GM12878 (cell line): ENCODE data around the gene AFF1.

Experiments
- GABPA ChIP-seq: IDR thresholded peaks from 2 replicates; pipeline ENCODE4 v1.6.1; 2014; ENCODE audit warnings: antibody characterized with exemption, low read depth, mild to moderate bottlenecking, inconsistent platforms
- MEF2A ChIP-seq: IDR thresholded peaks from 2 replicates; pipeline ENCODE4 v1.6.1; 2011; ENCODE audit warnings: low read depth, mild to moderate bottlenecking, low read length, moderate library complexity; ENCODE audit not compliant: insufficient read depth
- POLR2AphosphoS5 ChIP-seq: IDR thresholded peaks from 2 replicates; pipeline ENCODE4 v1.6.1; 2011; ENCODE audit warnings: mild to moderate bottlenecking, low read length, inconsistent platforms
- RFX5 ChIP-seq: IDR thresholded peaks from 2 replicates; pipeline ENCODE4 v1.6.1; 2011; ENCODE audit warnings: low read depth, low read length, improper control_type of control experiment
- SIX5 ChIP-seq: IDR thresholded peaks from 2 replicates; pipeline ENCODE4 v1.6.1; 2011; ENCODE audit warnings: mild to moderate bottlenecking, low read depth, low read length, moderate library complexity; ENCODE audit not compliant: severe bottlenecking
- SREBF1 ChIP-seq: IDR thresholded peaks from 2 replicates; pipeline ENCODE4 v1.6.1; 2012; ENCODE audit warnings: mild to moderate bottlenecking, low read length
- ZNF384 ChIP-seq: IDR thresholded peaks from 2 replicates; pipeline ENCODE4 v1.6.1; 2012; ENCODE audit warnings: low read depth, mild to moderate bottlenecking, low read length, improper control_type of control experiment, borderline replicate concordance
- TF ChIP-seq, protein P1 (sequence below), 3 experiments: IDR thresholded peaks in 2 of 3; conservative IDR thresholded peaks in 1 of 3; 2 replicates each; pipeline ENCODE4 v1.5.1; 2011; ENCODE audit warnings: low read depth in 3 of 3, low read length in 3 of 3, mild to moderate bottlenecking in 3 of 3, control low read depth in 2 of 3, moderate library complexity in 2 of 3, inconsistent platforms in 1 of 3, mixed read lengths in 1 of 3; ENCODE audit not compliant: control insufficient read depth in 2 of 3, insufficient read depth in 1 of 3; ENCODE audit errors: extremely low read depth in 1 of 3
- TF ChIP-seq, protein P2 (sequence below): IDR thresholded peaks from 2 replicates; pipeline ENCODE4 v1.6.1; 2012; ENCODE audit warnings: low read length, inconsistent platforms
- TF ChIP-seq, protein P3 (sequence below): IDR thresholded peaks from 2 replicates; pipeline ENCODE4 v1.6.1; 2011; ENCODE audit warnings: low read depth, mild to moderate bottlenecking, low read length, moderate library complexity, borderline replicate concordance; ENCODE audit errors: extremely low read depth
- TF ChIP-seq, protein P4 (sequence below): IDR thresholded peaks from 2 replicates; pipeline ENCODE4 v1.6.1; 2012; ENCODE audit warnings: mild to moderate bottlenecking, low read depth, low read length

DNA sequence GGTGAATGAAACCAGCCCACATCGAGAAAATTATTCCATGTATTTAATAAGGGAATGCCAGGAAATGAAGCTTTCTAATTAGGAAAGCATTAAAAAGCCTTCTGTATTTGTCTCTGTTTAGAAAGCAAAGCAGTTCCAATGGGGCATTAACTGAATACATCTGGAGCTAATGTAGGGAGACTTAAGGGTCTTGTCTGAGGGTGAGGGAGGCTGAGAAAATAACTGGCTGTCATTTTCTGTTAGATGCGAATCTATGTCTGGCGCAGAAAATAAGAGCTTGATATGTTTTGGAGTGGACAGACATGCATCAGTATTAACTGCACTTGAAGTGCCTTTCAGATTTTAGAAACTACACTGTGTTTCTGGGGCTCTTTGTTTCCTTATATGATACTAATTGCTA, 174.3 kb downstream of the AFF1 start:
- no peak for TF ChIP-seq GABPA
- no peak for TF ChIP-seq MEF2A
- no peak for TF ChIP-seq SREBF1
- TF ChIP-seq POLR2AphosphoS5, result no peak
- TF ChIP-seq, protein P1, sequence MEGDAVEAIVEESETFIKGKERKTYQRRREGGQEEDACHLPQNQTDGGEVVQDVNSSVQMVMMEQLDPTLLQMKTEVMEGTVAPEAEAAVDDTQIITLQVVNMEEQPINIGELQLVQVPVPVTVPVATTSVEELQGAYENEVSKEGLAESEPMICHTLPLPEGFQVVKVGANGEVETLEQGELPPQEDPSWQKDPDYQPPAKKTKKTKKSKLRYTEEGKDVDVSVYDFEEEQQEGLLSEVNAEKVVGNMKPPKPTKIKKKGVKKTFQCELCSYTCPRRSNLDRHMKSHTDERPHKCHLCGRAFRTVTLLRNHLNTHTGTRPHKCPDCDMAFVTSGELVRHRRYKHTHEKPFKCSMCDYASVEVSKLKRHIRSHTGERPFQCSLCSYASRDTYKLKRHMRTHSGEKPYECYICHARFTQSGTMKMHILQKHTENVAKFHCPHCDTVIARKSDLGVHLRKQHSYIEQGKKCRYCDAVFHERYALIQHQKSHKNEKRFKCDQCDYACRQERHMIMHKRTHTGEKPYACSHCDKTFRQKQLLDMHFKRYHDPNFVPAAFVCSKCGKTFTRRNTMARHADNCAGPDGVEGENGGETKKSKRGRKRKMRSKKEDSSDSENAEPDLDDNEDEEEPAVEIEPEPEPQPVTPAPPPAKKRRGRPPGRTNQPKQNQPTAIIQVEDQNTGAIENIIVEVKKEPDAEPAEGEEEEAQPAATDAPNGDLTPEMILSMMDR (IDR thresholded peaks at IDR 0.05 in 2 of 3, conservative IDR thresholded peaks at IDR 0.05 in 1 of 3; ENCODE audit: control insufficient read depth in 2 of 3, extremely low read depth in 1 of 3, insufficient read depth in 1 of 3, low read depth in 3 of 3, low read length in 3 of 3), result no peak
- TF ChIP-seq ZNF384, result no peak
- no peak for TF ChIP-seq RFX5
- TF ChIP-seq, protein P2, sequence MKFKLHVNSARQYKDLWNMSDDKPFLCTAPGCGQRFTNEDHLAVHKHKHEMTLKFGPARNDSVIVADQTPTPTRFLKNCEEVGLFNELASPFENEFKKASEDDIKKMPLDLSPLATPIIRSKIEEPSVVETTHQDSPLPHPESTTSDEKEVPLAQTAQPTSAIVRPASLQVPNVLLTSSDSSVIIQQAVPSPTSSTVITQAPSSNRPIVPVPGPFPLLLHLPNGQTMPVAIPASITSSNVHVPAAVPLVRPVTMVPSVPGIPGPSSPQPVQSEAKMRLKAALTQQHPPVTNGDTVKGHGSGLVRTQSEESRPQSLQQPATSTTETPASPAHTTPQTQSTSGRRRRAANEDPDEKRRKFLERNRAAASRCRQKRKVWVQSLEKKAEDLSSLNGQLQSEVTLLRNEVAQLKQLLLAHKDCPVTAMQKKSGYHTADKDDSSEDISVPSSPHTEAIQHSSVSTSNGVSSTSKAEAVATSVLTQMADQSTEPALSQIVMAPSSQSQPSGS, result no peak
- TF ChIP-seq SIX5, result no peak
- TF ChIP-seq, protein P3, sequence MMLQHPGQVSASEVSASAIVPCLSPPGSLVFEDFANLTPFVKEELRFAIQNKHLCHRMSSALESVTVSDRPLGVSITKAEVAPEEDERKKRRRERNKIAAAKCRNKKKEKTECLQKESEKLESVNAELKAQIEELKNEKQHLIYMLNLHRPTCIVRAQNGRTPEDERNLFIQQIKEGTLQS, result no peak
- TF ChIP-seq, protein P4, sequence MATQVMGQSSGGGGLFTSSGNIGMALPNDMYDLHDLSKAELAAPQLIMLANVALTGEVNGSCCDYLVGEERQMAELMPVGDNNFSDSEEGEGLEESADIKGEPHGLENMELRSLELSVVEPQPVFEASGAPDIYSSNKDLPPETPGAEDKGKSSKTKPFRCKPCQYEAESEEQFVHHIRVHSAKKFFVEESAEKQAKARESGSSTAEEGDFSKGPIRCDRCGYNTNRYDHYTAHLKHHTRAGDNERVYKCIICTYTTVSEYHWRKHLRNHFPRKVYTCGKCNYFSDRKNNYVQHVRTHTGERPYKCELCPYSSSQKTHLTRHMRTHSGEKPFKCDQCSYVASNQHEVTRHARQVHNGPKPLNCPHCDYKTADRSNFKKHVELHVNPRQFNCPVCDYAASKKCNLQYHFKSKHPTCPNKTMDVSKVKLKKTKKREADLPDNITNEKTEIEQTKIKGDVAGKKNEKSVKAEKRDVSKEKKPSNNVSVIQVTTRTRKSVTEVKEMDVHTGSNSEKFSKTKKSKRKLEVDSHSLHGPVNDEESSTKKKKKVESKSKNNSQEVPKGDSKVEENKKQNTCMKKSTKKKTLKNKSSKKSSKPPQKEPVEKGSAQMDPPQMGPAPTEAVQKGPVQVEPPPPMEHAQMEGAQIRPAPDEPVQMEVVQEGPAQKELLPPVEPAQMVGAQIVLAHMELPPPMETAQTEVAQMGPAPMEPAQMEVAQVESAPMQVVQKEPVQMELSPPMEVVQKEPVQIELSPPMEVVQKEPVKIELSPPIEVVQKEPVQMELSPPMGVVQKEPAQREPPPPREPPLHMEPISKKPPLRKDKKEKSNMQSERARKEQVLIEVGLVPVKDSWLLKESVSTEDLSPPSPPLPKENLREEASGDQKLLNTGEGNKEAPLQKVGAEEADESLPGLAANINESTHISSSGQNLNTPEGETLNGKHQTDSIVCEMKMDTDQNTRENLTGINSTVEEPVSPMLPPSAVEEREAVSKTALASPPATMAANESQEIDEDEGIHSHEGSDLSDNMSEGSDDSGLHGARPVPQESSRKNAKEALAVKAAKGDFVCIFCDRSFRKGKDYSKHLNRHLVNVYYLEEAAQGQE, result no peak
